ENCODE results near the gene S100A5.

Gene S100A5

DNA sequence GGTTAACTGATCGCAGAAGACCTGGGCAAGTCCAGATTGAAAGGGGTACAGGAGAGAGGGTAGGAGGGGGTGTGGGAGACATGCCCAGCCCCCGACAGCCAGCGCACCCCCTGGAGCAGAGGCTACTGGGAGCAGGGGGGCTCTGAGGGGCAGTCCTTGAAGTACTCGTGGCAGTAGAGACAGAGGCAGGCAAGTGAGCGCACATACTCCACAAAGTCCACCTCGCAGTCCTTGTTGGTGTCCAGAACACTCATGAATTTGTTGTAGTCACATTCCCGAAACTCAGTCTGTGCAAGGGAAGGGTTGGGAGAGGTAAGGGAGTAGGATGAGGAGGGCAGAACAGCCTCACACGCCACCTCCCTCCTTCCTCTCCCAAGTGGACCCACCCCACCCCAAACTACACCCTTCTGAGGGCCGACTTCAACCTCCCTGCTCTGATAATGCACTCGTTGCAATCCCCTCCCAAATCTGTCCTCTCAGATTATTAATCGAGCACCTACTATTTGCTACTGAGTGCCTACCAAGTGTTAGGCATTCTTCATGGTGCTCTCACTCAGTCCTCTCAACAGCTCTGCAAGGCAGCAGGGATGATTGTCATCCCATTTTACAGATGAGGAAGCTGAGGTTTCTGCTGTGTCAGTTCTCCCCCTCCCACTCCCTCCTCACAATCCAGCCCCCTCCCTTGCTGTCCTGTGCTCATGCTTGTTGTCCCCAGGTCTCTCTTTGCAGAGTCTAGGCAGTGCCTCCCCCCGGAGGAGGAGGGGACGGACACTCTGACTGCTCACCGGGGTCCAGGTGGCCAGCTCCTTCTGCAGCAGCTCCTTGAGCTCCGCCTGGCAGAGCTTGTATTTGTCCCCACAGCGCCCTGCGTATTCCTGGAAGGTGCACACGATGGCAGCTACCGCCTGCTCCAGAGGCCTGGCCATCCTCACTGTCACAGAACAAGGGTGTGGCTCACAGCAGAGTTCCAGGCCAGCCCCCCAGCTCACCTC, 7.1 kb upstream of the S100A5 start:
- DNase-seq (ENCODE audit: low spot score) = no peak

GRCh38 chr1:153546796-153547559, 6.2 kb upstream of the S100A5 start:
- DNase-seq (ENCODE audit: low spot score) = no peak

- no peak for DNase-seq (ENCODE audit: low spot score)
Observed at GRCh38 chr1:153546371-153546770, 5.6 kb upstream of the S100A5 start.

DNA sequence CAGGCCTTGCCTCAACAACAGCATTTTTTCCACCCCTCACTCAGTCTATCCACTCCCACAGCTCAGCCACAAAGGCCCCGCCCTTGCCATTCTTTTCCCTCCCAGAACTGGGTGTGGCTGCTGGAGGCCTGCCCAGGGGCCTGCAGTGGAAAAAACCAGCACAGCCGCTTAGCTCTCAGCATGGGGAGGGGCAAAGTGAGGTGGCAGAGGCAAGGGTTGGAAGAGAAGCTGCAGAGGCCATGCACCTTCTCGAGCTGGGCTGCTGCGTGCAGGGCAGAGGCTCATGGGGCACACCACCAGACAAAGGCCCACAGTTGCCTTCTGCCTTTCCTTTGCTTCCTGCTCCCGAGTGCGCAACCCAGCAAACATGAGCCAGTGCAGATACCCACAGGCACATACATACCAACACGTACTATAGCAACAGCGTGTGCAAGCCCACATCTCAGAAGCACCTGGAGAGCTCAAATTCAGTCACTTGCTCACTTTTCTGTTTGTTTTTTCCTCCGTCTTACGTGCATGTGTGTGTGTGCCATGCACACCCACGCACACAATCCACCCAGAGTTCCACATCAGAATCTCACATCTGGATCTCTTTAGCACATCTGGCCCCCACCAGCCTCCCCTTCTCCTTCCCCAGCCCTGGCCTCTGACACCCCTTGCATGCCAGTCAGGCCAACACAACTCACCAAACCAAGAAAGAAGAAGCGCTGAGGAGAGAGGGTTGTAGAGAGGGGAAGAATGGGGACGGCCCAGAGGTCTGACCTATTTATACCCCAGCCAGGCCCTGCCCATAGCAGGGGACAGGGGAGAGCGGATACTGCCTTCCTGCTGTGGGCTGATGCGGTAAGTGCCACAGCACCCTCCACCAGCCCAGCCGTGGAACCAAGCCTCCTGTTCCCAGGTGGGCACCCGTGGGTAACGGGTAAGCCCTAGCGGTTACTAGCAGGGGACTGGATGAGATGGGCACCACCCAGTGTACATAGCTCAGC, 4.6 kb upstream of the S100A5 start, which contains the start of gene S100A4:
Gene S100A4, minus strand, starts transcription at position 740 of the 989 bp plus-strand sequence. CDS start 1,012 bp downstream, outside the sequence.
- DNase-seq (ENCODE audit: low spot score) = peak; percentile 53

- DNase-seq (ENCODE audit: low spot score) = no peak
Observed at GRCh38 chr1:153544453-153545066, 3.8 kb upstream of the S100A5 start.

DNA sequence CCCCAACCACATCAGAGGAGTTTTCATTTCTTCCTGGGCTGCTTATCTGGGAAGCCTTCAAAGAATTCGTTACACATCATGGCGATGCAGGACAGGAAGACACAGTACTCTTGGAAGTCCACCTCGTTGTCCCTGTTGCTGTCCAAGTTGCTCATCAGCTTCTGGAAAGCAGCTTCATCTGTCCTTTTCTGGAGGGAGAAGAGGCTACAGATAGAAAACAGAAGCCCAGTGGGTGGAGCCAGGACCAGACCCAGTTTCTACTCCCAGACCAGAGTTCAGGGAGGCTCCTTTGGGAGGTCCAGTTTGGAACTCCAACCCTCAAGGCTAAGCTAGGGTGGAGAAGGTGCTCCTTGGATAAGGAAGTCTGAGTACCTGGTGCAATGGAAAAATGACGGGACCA, 3.0 kb upstream of the S100A5 start:
- DNase-seq (ENCODE audit: low spot score) = no peak

DNA sequence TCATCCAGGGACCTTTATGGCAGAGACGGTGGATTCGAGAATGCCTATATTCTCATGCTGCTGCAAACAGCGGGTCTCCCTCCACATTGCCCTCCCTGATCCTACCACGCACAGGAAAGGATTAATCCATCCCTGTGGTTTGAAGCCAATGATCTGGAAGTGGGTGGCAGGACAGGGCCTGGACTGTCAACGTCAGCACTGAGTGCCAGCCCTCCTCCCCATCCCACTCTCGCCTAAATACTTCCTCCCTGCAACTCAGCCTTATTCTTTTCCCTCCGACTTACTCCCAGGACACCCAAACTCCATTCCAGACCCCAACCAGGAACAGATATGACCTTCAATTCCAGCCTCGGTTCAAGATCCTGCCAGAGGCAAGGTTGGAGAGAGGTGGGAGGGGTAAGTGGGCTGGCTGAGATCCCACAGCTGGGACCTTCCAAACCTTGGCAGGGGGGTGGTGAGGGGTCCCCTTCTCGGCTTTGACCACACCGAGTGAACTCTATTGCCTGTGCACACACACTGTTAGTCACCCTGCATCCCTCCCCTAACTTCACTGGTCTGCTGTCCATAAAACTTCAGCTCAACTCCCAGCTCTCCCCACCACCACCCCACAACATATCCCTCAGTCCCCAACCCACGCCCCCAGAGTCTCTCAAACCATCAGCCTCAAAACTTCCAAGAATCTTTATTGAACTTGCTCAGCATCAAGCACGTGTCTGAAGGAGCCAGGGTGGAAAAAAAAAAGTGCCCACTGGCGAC, 2.4 kb upstream of the S100A5 start:
- DNase-seq (ENCODE audit: low spot score) = no peak

DNA sequence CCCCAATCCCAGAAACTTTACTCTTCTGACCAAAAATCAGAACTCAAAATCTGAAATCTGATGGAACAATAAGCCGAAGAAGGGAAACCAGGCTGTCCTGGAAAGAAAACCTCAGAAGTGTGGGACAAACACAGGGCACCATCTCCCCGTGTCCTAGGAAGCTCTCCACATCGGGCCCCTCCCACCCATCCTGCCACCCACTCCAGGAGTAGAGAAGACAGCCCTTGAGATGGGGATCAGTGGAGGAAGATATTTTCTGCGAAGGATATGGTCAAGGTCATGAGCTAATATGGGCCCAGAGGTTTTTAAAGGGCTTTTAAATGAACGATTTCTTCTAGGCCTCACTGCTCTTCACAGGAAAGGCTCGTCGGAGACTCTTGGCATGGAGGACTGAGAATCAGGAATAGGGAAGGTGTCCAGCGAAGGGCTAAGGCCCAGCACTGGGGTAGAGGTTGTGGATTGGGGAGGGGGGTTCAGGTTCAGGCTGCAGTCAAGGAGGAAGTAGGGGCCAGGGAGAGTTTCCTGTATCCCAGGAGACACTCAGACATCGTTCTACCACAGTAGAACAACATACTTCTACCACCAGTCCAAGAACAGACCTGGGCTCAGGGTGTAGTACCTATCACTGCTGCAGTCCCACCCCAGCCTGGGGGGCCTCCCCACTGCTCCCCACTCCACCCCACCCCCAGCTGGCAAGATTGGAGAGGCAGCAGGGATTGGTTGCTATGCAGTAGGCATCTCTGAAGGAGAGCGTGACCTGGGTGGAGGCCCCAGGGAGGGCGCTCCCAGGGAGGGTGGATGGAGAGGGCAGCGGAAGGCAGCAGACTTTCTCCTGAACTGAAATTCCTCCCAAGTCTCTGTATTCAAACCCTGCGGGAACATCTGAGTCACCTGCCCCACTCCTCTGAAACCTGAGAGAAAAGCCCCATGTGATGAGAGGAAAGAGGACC, 1.2 kb upstream of the S100A5 start:
- no peak for DNase-seq (ENCODE audit: low spot score)

GRCh38 chr1:153539395-153540093, 1.2 kb downstream of the S100A5 start:
- no peak for DNase-seq (ENCODE audit: low spot score)

DNA sequence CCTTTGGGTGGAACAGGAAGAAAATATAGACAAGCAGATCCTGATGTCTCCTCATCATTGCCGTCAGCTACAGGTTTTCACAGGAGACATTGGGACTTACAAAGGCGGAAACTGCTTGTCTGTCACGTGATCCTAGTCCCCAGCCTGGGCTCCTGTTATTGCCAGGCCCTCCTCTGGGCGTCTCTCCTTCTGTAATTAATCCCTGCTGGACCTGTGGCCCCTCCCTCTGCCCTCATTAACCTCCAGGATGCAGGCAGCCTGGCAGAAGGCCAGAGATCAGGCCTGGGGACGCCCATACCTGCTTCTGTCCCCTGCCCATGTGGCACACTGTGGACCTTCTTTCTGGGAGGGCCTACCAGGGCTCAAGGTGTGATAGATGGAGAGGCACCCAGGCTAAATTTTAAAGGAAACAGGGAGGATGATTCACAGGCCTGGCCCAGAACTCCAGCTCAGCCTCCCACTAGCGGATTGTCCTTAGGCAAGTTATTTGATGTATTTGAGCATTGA, 2.4 kb downstream of the S100A5 start:
- no peak for DNase-seq (ENCODE audit: low spot score)

DNA sequence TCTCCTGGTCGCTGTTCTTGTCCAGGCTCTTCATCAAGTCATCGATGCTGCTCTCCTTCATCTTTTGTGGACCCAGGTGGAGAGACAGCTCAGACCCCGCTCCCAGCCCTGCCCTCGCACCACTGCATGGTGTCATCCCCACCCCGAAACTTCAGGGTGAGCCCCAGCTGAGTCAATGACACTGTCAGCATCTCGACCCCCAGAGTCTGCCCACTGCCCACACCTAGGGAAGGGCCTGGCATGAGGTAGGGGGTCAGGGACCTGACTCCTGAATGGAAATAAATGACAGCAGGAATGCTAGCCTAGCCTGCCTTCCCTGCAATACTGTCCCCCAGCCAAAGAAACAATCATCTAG, 3.4 kb downstream of the S100A5 start:
- DNase-seq (ENCODE audit: low spot score) = no peak

DNA sequence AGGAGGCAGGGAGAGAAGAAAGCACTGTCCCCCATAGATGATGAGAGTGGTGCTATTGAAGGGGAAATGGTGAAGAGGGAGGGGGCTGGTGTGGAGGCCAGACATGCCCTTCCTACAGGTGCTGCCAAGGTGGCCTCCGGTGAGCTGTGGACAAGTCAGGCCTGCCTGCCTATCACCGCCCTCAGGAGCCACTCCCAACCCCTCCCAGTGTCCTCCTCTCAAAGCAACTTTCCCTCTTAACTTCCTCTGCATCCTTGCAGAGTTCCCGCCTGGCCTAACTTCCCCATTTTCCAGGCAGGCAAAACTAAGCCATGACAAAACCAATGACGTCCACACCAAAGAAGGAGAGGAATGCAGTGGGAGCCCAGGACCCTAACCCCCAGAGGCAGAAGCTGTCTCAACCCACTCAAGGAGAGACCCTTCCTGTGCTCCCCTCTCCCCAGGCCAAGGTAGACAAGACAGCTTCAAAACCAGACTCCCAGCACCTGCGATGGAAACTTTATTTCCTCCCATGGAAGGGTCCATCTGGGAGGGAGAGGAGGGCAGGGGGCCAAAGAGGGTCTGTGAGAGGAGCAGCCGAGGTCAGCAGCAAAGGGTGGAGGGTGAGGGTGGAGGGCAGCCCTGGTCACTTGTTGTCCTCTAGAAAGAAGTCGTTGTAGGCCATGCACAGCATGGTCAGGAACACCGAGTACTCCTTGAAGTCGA, 3.9 kb downstream of the S100A5 start:
- no peak for DNase-seq (ENCODE audit: low spot score)

- peak; percentile 50 for DNase-seq (ENCODE audit: low spot score)
Observed at GRCh38 chr1:153536012-153536670, 4.6 kb downstream of the S100A5 start.

GRCh38 chr1:153535242-153536011, 5.3 kb downstream of the S100A5 start, which contains the start of gene S100A6:
Gene S100A6, minus strand, starts transcription at chr1:153535991. Its CDS starts 652 bp downstream, at chr1:153535339.
- no peak for DNase-seq (ENCODE audit: low spot score)

- DNase-seq (ENCODE audit: low spot score) = no peak
Observed at GRCh38 chr1:153534925-153535241, 5.9 kb downstream of the S100A5 start.

- no peak for DNase-seq (ENCODE audit: low spot score)
Observed at GRCh38 chr1:153534226-153534924, 6.4 kb downstream of the S100A5 start.
